ENCODE measurements around the gene NSRP1. TPM values are rescaled to one million over a fixed set of nuclear protein-coding genes. Genes with fewer than 3 reads are reported as not detected.

The NSRP1 gene
- total and polyA plus RNA-seq, 2 of the 13 experiments (the other 11 are each of a cell fraction or from before 2014, with no cell fraction given) = 7.0 to 14.3 TPM

DNA sequence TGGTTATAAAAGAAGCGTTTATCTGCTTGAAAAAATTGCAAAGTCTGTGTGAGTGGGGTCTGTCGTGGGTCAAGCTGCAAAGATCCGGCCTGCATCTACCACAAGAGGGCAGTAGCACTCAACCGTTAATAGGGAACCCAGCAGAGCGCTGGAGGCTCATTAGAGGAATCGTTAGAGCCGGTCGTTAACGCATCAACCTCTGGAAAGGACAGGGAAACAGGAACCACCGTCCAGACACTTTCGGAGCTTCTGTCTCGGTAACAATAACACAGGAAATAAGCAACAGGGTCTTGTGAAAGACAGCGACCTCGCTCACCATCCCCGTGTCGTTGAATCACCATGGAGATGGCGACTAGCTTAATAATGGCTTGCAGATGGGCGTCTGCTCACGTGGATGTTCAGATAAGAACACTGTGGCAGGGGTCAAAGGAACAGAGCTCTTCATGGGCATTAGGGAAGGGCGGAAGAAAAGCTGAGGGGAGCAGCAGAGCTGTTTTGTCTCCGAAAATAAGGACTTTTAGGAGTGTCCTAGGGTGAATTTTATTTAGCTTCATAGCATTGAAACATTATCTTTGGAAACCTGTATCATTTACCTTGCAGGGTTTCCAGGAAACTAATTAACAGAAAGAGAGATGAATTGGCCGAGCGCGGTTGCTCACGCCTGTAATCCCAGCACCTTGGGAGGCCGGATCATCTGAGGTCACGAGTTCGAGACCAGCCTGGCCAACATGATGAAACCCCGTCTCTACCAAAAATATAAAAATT, 11.9 kb upstream of the NSRP1 start (continued):
- TF ChIP-seq, protein P1, sequence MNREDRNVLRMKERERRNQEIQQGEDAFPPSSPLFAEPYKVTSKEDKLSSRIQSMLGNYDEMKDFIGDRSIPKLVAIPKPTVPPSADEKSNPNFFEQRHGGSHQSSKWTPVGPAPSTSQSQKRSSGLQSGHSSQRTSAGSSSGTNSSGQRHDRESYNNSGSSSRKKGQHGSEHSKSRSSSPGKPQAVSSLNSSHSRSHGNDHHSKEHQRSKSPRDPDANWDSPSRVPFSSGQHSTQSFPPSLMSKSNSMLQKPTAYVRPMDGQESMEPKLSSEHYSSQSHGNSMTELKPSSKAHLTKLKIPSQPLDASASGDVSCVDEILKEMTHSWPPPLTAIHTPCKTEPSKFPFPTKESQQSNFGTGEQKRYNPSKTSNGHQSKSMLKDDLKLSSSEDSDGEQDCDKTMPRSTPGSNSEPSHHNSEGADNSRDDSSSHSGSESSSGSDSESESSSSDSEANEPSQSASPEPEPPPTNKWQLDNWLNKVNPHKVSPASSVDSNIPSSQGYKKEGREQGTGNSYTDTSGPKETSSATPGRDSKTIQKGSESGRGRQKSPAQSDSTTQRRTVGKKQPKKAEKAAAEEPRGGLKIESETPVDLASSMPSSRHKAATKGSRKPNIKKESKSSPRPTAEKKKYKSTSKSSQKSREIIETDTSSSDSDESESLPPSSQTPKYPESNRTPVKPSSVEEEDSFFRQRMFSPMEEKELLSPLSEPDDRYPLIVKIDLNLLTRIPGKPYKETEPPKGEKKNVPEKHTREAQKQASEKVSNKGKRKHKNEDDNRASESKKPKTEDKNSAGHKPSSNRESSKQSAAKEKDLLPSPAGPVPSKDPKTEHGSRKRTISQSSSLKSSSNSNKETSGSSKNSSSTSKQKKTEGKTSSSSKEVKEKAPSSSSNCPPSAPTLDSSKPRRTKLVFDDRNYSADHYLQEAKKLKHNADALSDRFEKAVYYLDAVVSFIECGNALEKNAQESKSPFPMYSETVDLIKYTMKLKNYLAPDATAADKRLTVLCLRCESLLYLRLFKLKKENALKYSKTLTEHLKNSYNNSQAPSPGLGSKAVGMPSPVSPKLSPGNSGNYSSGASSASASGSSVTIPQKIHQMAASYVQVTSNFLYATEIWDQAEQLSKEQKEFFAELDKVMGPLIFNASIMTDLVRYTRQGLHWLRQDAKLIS (CRISPR knock-in tag; IDR thresholded peaks at IDR 0.05) = no peak
- no peak for TF ChIP-seq SNAI1 (CRISPR knock-in tag; IDR thresholded peaks at IDR 0.05; ENCODE audit: borderline replicate concordance)
- peak; percentile 37; the same call in 1 of the 2 replicates for TF ChIP-seq ZFX (CRISPR knock-in tag; IDR thresholded peaks at IDR 0.05; ENCODE audit: low read depth)
- TF ChIP-seq SCMH1 (CRISPR knock-in tag; IDR thresholded peaks at IDR 0.05; ENCODE audit: borderline replicate concordance) = no peak
- no peak for TF ChIP-seq ZNF773 (CRISPR knock-in tag; IDR thresholded peaks at IDR 0.05; ENCODE audit: borderline replicate concordance)
- TF ChIP-seq ZFP1 (CRISPR knock-in tag; IDR thresholded peaks at IDR 0.05) = no peak
- no peak for TF ChIP-seq ZNF768 (CRISPR knock-in tag; IDR thresholded peaks at IDR 0.05)
- TF ChIP-seq GZF1 (CRISPR knock-in tag; IDR thresholded peaks at IDR 0.05) = no peak
- no peak for TF ChIP-seq ZNF138 (CRISPR knock-in tag; IDR thresholded peaks at IDR 0.05; ENCODE audit: low read depth)
- no peak for TF ChIP-seq SSRP1 (CRISPR knock-in tag; IDR thresholded peaks at IDR 0.05)
- TF ChIP-seq, protein P2, sequence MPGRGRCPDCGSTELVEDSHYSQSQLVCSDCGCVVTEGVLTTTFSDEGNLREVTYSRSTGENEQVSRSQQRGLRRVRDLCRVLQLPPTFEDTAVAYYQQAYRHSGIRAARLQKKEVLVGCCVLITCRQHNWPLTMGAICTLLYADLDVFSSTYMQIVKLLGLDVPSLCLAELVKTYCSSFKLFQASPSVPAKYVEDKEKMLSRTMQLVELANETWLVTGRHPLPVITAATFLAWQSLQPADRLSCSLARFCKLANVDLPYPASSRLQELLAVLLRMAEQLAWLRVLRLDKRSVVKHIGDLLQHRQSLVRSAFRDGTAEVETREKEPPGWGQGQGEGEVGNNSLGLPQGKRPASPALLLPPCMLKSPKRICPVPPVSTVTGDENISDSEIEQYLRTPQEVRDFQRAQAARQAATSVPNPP (CRISPR knock-in tag; IDR thresholded peaks at IDR 0.05) = no peak
- TF ChIP-seq, protein P3, sequence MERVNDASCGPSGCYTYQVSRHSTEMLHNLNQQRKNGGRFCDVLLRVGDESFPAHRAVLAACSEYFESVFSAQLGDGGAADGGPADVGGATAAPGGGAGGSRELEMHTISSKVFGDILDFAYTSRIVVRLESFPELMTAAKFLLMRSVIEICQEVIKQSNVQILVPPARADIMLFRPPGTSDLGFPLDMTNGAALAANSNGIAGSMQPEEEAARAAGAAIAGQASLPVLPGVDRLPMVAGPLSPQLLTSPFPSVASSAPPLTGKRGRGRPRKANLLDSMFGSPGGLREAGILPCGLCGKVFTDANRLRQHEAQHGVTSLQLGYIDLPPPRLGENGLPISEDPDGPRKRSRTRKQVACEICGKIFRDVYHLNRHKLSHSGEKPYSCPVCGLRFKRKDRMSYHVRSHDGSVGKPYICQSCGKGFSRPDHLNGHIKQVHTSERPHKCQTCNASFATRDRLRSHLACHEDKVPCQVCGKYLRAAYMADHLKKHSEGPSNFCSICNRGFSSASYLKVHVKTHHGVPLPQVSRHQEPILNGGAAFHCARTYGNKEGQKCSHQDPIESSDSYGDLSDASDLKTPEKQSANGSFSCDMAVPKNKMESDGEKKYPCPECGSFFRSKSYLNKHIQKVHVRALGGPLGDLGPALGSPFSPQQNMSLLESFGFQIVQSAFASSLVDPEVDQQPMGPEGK (CRISPR knock-in tag; IDR thresholded peaks at IDR 0.05) = no peak
- TF ChIP-seq GATAD1 (CRISPR knock-in tag; IDR thresholded peaks at IDR 0.05) = peak; percentile 19; the same call in 1 of the 2 replicates
- TF ChIP-seq, protein P4, sequence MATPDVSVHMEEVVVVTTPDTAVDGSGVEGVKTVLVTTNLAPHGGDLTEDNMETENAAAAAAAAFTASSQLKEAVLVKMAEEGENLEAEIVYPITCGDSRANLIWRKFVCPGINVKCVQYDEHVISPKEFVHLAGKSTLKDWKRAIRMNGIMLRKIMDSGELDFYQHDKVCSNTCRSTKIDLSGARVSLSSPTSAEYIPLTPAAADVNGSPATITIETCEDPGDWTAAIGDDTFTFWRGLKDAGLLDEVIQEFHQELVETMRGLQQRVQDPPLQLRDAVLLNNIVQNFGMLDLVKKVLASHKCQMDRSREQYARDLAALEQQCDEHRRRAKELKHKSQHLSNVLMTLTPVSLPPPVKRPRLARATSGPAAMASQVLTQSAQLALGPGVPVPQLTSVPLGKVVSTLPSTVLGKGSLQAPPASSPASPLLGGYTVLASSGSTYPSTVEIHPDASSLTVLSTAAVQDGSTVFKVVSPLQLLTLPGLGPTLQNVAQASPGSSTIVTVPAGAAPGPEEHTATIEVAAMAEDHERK (CRISPR knock-in tag; IDR thresholded peaks at IDR 0.05; ENCODE audit: low read depth) = no peak
- no peak for TF ChIP-seq POLR2AphosphoS5 (IDR thresholded peaks at IDR 0.05; ENCODE audit: low read depth, low read length)
- TF ChIP-seq ZFP37 (CRISPR knock-in tag; IDR thresholded peaks at IDR 0.05; ENCODE audit: borderline replicate concordance) = no peak
- no peak for TF ChIP-seq ZSCAN29 (CRISPR knock-in tag; conservative IDR thresholded peaks at IDR 0.05)
- TF ChIP-seq ZNF839 (CRISPR knock-in tag; IDR thresholded peaks at IDR 0.05; ENCODE audit: borderline replicate concordance) = no peak
- TF ChIP-seq, protein P5, sequence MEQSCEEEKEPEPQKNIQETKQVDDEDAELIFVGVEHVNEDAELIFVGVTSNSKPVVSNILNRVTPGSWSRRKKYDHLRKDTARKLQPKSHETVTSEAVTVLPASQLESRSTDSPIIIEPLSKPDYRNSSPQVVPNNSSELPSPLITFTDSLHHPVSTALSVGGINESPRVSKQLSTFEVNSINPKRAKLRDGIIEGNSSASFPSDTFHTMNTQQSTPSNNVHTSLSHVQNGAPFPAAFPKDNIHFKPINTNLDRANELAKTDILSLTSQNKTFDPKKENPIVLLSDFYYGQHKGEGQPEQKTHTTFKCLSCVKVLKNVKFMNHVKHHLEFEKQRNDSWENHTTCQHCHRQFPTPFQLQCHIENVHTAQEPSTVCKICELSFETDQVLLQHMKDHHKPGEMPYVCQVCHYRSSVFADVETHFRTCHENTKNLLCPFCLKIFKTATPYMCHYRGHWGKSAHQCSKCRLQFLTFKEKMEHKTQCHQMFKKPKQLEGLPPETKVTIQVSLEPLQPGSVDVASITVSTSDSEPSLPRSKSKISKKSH (CRISPR knock-in tag; IDR thresholded peaks at IDR 0.05; ENCODE audit: borderline replicate concordance) = no peak

All from HepG2 (cell line).